ENCODE results near the gene GPR183.
A peak's percentile ranks its signal among the peaks of the same experiment; 100 is the strongest.

GPR183 gene

GRCh38 chr13:99312493-99312883, 5.3 kb upstream of the GPR183 start:
- DNase-seq (ENCODE audit: low read depth) = peak; percentile 98

DNA sequence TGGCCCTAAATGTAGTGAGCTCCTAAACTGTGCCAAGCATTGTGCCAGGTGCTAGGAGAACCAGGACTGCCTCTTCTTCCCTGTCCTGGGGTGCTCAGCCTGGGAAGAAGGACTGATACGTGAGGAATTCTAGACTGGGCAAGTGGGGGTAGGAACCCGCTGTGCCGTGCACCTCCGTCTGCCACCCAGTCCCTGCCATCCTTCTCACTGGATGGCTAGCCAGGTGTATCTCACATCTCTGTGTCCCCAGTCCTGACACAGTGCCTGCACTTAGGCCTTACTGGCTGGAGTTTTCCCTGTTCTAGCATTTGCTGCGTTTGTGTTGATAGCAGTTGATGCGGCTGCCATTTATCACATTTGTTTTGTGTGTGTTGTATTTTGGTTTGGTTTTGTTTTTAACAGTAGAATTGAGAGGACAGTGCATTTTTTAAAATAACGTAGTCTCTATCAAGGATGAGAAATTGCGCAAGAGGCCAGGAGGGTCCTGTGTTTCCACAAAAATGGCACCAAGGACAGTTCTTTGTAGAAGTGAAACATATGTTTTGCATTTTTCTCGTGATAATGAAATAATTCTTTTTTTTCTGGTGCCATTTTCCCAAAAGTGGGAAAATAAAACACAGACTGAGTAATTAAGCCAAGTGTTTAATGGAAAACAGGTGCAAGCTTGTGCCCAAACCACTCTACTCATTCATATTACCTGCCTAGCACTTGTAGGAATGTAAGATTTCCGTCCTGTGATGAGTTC, 4.7 kb upstream of the GPR183 start:
- no peak for DNase-seq (ENCODE audit: low read depth)

- DNase-seq (ENCODE audit: low read depth) = no peak
Observed at GRCh38 chr13:99311137-99311536, 3.9 kb upstream of the GPR183 start.

DNA sequence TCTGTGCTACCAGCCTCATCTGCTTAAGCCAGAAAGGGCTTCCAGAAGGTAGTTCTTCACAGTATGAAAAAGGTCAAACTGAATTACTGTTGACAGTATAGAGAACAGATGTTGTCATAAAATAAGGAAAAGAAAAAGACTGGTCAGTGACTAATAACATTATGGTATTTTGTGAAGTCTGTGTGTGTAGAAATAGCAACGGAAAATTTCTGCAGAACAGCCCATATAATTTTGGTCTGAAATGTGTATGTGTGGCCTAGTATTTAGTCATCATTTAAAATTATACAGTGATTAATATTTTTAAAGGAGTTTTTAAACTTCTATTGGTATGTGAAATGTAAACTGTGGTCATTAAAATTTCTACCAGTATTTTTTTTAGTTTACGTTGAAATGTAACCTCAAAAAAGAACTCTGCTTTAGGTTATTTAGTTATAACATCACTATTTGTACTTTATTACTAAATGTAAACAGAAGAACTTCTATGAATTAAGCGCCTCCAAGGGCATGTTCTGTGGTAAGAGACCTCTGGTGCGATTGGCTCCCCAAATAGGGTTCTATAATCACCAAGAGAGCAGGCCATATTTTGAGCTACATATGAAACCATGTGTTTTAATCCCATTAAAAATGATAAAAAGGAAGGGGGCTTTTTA, 3.3 kb upstream of the GPR183 start:
- DNase-seq (ENCODE audit: low read depth) = peak; percentile 62

DNA sequence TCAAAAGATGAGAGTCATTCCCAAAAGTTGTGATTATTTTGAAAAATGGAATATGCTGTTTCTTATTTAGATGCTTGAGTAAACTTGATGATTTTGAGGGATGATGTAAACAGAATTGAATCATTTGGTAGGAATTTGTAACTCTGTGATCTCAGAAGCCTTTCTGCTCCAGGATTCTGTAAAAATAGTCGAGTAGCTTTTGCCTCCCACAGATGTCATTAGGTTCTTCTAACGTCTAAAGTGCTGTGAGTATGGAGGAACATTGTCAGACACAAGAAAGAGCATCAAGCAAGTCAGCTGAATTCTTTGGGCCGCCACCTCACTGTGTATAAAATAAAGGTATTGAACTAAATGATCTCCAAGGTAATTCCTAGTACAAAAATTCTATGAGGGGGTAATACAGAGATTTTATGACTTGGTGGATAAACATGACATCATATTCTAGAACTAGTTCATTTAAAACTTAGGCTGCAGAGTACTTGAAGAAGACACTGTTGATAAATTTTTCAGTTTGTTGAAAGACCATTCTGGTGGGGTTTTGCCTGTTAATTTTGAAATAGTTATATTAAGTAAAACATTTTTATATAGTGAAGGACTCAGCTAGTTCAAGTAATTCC, 1.4 kb upstream of the GPR183 start:
- DNase-seq (ENCODE audit: low read depth) = peak; percentile 34

- peak; percentile 52 for DNase-seq (ENCODE audit: low read depth)
Observed at GRCh38 chr13:99307648-99308339, 595 bp upstream of the GPR183 start.

DNA sequence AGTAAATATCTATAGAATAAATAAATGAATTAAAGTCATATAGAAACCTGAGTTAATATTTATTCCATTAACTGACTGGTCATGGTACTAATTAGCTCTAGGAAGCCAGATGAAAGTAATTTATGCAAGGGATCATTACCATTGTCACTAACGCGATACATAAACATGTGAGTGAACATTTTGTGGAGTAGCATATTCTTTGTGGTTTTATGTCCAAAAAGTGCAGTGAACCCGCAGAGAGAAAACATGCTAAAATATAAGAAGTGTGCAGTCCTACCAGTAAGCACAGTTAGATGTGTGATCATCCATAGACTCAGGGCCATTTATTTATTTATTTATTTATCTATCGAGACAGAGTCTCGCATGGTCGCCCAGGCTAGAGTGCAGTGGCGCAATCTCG, 1.6 kb downstream of the GPR183 start:
- DNase-seq (ENCODE audit: low read depth) = no peak

DNA sequence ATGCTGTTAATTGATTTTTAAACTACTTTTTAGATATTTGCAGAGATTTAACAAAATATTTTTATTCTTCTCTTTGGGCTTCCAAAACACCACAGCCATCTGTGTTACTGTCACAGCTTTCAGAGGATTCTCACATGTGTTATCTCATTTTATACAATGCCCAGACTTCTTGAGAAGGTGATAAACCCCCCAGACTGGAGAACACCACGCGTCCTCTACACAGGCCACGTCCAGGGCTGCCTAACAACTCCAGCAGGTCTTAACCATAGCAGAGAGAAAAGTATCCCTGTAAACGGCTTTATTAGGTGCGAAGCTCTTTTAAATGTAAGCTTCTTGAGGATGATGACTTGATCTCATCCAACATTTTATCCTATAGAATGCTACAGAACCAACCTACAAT, 2.0 kb downstream of the GPR183 start:
- no peak for DNase-seq (ENCODE audit: low read depth)

DNA sequence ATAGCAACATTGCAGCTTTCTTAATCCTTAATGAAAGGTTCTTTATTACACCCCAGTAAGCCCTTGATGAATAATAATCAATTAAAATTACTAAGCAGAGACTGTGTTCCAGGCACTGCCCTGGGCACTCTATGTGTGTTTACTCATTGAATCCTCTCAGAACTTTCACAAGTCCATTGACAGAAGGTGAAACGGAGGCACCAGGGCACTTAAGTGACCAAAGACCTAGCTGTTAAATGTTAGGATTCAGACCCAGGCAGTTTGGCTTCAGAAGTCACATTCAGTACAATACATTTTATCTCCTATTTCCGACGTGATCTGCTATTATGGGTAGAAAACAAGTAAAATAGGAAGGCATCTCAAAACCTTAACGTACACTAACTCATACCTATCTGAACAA, 2.7 kb downstream of the GPR183 start:
- no peak for DNase-seq (ENCODE audit: low read depth)

DNA sequence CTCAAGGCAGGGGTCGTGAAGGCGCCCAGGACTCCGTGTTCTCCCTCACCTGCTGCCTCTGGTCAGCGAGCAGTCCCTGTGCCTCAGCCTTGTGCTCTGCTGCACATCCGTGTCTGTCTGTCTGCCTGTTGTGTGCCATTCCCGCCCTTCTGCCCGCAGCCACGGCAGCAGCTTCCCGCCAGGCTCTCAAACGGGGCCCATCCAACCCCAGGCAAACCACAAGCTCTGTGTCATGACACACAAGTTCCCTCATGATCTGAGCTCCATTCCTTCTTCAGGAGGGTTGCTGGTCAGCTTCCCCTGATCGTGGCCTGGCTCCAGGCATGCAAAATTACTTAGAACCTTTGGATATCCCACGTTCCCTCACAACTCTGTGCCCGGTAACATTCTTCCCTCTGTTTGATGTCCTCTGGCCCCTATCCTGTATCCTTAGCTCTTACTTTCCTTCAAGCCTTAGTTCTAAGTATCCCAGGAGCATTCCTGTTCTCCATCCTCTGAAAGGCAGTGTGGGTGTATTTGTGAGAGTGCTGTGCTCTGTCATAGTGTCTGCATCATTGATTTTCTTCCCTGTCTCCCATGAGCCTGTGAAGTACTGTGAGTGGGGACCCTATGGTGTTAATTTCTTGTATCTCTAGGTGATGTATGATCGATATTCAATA, 3.2 kb downstream of the GPR183 start:
- DNase-seq (ENCODE audit: low read depth) = no peak

- DNase-seq (ENCODE audit: low read depth) = no peak
Observed at GRCh38 chr13:99302637-99303505, 4.3 kb downstream of the GPR183 start.

DNA sequence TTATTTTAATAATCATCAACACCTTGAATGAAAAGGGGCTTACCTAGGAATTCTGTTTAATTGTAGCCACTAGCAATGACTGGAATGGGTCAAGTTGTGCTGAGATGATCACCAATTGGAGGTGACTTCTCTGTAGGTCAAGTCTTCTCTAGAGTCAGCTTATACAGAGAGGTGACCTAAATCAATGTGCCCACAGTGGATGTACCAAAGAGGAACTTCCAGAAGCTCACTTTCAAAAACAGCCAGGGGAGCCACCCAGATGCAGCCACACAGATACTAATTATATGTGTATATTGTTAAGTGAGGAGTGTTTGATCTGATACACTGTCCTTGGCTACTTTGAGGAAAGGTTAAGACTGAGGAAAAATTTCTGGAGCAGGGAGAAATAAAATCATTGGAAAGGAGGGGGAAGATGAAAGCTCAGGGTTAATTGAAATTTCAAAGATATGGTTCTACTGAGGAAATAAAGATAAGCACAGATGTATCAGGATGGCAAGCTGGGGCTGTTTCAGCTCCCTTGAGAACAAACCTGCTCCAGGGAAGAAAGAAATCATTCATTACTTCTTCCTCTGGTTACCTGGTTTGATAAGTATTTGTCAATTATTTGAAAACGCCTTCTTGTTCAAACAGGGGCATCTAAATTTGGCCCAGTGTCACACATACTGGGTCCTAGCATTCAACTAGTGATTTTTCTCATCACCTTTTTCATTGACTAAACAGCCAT, 5.1 kb downstream of the GPR183 start:
- no peak for DNase-seq (ENCODE audit: low read depth)

GRCh38 chr13:99301056-99301838, 6.0 kb downstream of the GPR183 start:
- DNase-seq (ENCODE audit: low read depth) = no peak

DNA sequence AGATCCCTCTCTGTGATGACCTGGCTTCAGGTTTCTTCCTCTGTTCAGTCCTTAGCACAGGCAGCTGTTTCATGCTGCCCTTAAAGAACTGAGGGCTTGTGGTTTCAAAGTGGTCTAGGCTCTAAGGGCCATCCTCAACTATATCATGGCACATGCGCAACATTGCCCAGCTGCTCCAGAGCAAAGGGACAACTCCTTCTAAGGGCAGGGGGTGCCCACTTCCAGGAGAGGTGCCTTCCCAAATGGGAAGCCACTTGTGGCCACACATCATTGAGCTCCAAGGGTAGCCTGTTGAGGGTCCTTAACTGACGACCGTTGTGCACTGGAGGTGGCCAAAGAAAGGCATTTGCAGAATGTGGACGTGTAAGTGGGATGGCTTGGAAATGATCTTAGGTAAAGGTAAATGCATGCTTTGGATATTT, 7.3 kb downstream of the GPR183 start:
- no peak for DNase-seq (ENCODE audit: low read depth)

DNA sequence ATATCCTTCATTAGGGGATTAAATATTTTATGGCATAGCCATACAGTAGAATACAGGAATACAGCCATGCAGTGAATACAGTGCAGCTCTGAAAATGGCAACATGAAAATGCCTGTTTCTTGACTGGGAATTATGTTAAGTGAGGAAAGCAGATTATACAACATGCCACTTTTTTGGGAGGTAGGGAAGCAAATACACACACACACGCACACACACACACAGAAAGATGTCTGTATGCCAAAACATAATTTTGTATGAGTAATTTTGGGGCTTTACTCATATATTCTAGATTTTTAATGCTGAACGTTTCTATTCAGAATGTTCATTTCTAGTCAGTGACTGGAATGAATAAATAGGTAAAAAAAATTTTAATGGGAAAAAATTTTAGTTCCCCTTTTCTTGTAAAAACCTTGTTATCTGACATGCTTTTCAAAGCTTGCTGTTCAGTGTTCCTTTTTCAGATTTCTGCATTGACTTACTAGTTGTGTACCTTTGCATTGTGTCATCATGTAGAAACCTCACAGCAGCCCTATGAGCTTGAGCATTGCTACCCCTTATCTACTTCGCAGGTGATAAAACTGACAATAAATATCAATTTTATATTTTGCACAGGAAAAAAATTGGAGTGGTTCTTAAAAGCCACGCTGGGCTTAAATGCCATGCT, 7.8 kb downstream of the GPR183 start:
- DNase-seq (ENCODE audit: low read depth) = no peak

- no peak for DNase-seq (ENCODE audit: low read depth)
Observed at GRCh38 chr13:99298056-99298455, 9.1 kb downstream of the GPR183 start.

- DNase-seq (ENCODE audit: low read depth) = no peak
Observed at GRCh38 chr13:99297331-99297730, 9.9 kb downstream of the GPR183 start.

DNA sequence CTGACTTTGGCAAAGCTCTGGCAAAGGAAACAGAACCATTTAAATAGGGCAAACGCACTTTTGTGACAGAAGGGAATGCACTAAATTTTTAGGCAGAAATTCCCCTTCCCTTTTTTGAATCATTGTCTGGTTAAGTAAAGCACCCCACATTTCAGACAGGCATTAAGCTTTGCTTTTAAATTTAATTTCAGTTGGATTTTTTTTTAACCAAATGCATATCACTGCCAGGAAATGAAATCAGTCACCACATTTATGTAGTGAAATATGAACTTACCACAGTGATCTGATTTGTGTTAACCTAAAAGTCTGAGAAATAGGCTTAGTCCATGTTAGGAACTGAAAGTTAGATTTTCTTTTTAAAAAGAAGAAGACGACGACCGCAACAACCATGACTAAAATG, 10.8 kb downstream of the GPR183 start:
- no peak for DNase-seq (ENCODE audit: low read depth)

Measured in GM04504 (cell line).